ENCODE data around the gene ORMDL1.

The ORMDL1 gene, protein sequence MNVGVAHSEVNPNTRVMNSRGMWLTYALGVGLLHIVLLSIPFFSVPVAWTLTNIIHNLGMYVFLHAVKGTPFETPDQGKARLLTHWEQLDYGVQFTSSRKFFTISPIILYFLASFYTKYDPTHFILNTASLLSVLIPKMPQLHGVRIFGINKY

GRCh38 chr2:189783927-189784867, at the start of gene ORMDL1, which contains the start of gene PMS1:
Gene ORMDL1, minus strand, starts transcription at chr2:189784339. Its CDS starts 1,744 bp downstream, at chr2:189782595.
Gene PMS1, plus strand, starts transcription at chr2:189784450. Its CDS starts 7,360 bp downstream, at chr2:189791810.
- DNase-seq = peak; percentile 97 to 98 (median 98)

DNA sequence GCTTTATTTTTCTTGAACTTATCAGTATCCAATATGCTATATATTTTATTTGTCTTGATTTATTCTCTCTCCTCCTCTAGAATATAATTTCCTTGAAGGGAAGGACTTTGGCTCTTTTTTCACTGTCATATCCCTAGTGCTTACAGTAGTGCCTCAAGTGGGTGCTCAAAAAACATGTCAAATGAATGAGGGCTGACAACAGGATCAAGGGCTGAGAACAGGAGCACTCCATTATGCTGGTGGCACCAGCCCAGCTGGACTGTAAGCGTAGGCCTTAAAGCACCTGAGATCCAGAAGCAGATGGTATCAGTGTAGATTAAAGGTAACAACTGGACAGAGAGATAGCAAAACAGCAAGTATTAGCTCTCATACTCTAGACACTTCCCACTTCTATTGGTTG, 46.4 kb upstream of the ORMDL1 start:
- no peak for DNase-seq

DNA sequence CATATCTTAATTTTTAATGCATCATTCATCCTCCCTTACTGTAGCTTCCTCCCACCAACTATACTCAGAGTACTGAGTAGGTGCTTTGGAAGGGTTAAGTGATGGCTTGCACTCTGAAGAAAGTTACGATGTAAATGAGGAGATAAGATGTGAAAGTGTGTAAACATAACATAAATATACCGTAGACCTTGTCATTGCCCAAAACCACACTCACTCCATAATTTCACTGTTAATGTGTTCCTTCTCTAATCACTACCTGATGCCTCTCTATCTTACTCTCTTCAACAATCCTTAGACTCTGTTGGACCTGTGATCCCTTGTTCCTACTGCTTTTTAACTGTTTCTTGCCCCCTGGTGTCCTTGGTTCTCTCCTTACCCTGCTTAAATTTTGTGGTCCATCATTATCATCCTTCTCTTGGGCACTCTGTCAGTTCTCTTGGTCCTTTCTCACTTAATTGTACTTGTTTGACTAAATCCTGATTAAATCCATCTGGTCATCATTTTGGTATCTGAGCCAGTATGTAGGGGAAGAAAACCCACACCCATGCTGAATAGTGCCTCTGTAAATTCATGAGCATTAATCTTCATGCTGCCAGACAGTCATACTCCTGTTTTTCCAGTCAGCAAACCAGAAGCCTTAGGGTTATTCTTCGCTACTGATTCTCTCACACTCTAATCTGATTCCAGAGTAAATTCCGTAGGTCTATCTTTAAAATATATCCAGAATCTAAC, 45.1 kb upstream of the ORMDL1 start:
- DNase-seq = no peak

- DNase-seq = no peak
Observed at GRCh38 chr2:189826039-189826438, 41.9 kb upstream of the ORMDL1 start.

- no peak for DNase-seq
Observed at GRCh38 chr2:189824694-189825396, 40.7 kb upstream of the ORMDL1 start.

GRCh38 chr2:189821953-189822748, 38.0 kb upstream of the ORMDL1 start:
- DNase-seq = no peak

GRCh38 chr2:189819297-189819704, 35.2 kb upstream of the ORMDL1 start:
- DNase-seq = no peak

DNA sequence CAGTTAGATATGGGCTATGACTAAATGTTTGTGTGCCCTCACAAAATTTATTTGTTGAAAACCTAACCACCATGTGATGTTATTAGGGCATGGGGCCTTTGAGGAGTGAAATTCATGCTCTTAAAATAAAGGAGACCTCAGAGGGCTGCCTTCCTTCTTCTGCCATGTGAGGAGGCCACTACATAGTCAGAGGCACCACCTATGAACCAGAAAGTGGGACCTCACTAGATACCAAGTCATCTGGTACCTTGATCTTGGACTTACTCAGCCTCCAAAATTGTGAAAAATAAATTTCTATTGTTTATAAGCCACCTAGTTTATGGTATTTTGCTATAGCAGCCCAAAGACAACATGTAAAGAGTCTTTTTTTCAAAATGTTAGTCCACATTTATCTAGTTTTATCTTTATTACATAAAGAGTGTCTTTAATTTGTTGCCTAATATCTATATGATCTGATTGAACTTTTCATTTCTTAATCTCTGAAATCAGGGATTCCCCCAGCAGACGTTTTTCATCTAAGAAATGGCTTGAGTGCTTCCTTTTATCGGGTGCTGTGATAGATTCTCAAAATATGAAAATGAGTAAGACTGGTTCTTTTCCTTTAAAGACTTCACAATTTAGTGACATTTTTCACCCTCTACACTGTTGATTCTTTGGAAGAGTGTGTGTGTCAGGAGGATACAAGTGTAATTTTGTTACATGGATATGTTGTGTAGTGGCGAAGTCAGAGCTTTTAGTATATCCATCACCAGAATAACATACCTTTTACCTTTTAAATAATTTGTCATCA, 34.3 kb upstream of the ORMDL1 start:
- DNase-seq = no peak

DNA sequence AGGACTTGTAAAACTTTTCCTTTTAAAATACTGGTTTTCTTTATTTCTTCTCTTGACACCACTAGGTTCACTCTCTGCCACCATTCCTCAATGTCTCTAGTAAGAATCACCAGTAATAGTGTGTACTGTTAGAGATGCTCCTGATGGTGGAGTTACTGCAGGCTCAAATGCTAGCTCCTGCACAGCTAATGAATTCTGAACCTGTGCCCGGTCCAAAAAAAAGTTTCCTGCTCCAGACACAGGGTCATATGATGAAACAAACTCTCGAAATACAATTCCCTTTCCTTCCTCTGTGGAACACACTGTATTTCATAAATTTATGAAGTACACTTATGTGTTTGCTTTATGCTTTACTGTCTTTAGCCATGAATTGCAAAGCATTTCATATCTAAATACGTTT, 19.3 kb upstream of the ORMDL1 start:
- no peak for DNase-seq

DNA sequence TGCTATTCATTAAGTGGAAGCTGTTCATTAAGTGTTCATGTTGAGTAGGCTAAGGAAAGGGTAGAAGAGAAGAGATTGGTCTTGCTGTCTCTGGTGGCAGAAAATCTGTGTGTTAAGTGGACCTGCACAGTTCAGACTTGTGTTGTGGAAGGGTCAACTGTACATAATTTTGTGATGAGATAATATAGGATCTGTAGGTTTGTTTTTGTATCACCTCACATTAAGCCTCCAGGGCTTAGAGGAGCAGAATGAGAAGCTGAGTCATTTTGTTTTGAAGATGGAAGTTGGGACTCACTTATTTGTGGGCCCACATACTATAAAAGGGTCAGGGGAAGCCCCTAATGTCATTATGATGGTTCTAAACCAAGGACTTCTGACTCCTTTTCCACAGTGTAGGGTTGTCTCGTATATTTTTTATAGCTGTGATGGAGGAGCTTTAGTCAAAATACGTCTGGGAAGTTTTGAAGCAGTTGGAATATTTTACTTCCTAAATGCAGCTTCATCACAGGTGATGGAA, 18.3 kb upstream of the ORMDL1 start:
- no peak for DNase-seq

DNA sequence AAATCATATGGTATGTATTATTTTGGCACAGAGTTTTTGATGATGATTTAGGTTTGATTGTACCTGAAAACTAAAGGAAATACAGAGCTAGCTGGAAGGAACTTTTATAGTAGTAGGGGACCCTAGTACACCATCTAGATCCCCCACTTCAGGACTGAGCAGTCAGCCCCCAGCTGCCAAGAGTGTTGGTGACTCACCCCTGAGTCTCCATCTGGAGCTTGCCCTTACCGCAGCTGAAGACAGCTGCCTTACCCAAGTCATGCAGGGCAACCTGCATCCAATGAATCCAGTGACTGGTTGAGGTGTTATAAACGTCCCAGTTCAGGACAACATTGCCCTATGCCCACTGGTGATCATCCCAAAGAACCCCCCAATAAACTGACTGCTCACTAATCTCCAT, 15.4 kb upstream of the ORMDL1 start:
- no peak for DNase-seq

DNA sequence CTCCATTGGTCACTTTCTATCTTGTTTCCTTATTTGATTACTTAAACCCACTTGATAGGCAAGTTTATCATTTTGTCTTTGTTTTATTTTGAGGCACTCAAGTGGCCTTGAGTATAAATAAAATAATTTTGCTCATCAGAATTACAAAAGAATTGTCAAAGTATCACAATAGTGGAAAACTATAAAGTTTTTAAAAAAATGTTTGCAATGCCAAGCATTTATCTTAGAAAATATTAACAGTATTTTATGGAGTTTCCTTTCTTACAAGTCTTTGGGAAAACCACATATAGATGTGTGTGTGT, 14.8 kb upstream of the ORMDL1 start:
- no peak for DNase-seq

DNA sequence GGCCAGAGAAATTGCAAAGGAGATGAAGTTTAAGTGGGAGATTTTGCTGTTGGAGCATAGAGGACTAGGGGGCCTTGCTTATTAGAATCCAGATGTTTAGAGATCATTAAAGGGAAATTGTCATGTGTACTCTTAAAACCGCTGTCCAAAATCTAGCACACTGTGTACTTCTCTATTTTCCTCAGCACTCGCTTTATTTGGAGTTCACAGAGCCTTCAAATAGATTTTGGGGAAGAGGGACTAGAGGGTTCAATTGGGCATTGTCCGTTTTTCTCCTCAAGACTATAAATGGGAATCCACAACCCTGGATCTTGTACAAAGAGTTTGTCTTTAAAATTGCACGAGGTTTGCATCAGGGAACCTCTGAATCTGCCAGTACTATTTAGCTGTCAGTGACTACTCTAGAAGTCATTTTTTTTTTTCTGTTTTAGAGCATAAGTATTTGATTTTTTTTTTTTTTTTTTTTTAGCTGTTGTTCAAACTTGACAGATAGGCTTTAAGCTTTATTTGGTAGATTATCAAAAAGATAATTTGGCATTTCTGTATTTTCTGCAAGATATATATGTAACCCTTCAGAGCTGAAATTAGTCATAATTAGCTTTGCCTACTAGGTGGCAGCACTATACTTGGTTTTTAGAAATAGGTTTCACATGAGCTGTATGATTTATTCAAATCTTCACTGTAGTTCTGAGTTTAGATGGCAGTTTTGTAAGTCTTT, 14.3 kb upstream of the ORMDL1 start:
- peak; percentile 47 to 61 (median 60) for DNase-seq

DNA sequence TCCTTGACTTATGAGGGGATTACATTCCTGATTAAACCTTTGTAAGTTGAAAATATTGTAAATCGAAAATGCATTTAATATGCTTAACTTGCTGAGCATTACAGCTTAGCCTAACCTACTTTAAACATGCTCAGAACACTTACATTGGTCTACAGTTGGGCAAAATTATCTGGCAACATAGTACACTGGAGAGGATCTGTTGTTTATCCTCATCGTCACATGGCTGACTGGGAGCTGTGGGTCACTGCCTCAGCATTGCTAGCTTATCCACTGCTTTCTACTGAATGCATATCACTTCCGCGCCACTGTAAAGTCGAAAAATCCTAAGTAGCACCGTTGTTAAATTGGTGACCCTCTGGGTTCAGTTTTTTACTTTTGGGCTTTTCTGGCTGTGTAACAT, 13.8 kb upstream of the ORMDL1 start:
- DNase-seq = no peak

DNA sequence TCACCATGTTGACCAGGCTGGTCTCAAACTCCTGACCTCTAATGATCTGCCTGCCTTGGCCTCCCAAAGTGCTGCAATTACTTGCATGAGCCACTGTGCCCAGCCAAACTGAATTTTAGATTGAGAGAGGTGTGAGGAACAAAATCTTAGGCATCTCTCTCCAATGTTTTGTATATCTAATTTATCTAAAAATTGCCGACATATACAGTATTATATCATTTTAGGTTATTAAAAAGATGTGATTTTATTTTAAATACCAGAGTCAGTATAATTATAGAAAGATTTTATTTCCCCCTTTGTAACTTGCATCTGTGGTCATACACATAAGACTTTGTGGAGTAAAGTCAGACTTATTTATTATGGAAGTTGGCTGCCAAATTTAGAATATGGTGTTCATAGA, 10.2 kb upstream of the ORMDL1 start:
- DNase-seq = no peak

- DNase-seq = no peak
Observed at GRCh38 chr2:189791338-189792042, 7.4 kb upstream of the ORMDL1 start.

GRCh38 chr2:189783451-189783926, 650 bp downstream of the ORMDL1 start:
- peak in 1 of 3 donors; percentile 33 for DNase-seq

DNA sequence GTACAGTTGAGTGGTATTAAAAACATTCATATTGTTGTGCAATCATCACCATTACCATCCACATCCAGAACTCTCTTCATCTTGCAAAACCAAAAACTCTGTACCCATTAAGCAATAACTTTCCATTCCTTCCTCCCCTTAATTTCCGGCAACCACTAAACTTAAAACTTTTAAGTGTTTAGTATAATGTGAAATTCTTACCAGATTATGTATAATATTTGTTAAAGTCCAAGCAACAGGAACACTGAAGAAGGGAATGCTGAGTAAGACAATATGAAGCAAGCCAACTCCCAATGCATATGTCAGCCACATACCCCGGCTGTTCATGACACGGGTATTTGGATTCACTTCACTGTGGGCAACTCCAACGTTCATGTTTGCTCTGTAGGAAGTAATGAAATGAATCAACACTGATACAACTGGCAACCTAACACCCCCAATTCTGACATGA, 1.9 kb downstream of the ORMDL1 start:
- DNase-seq = peak; percentile 47 to 69 (median 61)

- no peak for DNase-seq
Observed at GRCh38 chr2:189772212-189772611, 11.9 kb downstream of the ORMDL1 start.

Measured in suppressor macrophage treated with lipopolysaccharide for 1 hour (primary cell).